ENCODE data around the gene PEF1.

GRCh38 chr1:31669433-31669785 is 24.7 kb upstream of the PEF1 start:
- TF ChIP-seq, protein P1, sequence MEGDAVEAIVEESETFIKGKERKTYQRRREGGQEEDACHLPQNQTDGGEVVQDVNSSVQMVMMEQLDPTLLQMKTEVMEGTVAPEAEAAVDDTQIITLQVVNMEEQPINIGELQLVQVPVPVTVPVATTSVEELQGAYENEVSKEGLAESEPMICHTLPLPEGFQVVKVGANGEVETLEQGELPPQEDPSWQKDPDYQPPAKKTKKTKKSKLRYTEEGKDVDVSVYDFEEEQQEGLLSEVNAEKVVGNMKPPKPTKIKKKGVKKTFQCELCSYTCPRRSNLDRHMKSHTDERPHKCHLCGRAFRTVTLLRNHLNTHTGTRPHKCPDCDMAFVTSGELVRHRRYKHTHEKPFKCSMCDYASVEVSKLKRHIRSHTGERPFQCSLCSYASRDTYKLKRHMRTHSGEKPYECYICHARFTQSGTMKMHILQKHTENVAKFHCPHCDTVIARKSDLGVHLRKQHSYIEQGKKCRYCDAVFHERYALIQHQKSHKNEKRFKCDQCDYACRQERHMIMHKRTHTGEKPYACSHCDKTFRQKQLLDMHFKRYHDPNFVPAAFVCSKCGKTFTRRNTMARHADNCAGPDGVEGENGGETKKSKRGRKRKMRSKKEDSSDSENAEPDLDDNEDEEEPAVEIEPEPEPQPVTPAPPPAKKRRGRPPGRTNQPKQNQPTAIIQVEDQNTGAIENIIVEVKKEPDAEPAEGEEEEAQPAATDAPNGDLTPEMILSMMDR (IDR thresholded peaks at IDR 0.05) = no peak
- TF ChIP-seq POLR2A (IDR thresholded peaks at IDR 0.05; ENCODE audit: low read depth) = no peak
- no peak for TF ChIP-seq POLR2AphosphoS5 (IDR thresholded peaks at IDR 0.05)
